Astrocyte (in vitro differentiated cells and primary cell): ENCODE data around the gene CAPN11. TPM values are rescaled to one million over a fixed set of nuclear protein-coding genes. Genes with fewer than 3 reads are reported as not detected.

ENCODE experiments used
- DNase-seq: peaks from one replicate; pipeline ENCODE4 v3.0.0-alpha.2; 2010; ENCODE audit warnings: low read depth
- FAIRE-seq: peaks from 2 replicates; lab custom pipeline; 2011; peaks lifted over from hg19 to GRCh38; lab: Jason Lieb, UNC
- H2AFZ ChIP-seq: 2 replicates; pipeline ENCODE4 v1.6.0; 2012; ENCODE audit warnings: low read depth, low read length, inconsistent platforms
- H3K27ac ChIP-seq: 2 replicates; pipeline ENCODE4 v1.5.1; 2011; ENCODE audit warnings: low read depth, low read length, inconsistent platforms
- H3K27me3 ChIP-seq: 2 replicates; pipeline ENCODE4 v1.6.0; 2011; ENCODE audit warnings: low read length, inconsistent platforms; ENCODE audit not compliant: insufficient read depth
- H3K36me3 ChIP-seq: 2 replicates; pipeline ENCODE4 v1.5.1; 2011; ENCODE audit warnings: low read length, inconsistent platforms; ENCODE audit not compliant: insufficient read depth
- H3K4me1 ChIP-seq: 2 replicates; pipeline ENCODE4 v1.5.1; 2011; ENCODE audit warnings: low read length, inconsistent platforms; ENCODE audit not compliant: insufficient read depth
- H3K4me2 ChIP-seq: 2 replicates; pipeline ENCODE4 v1.6.0; 2012; ENCODE audit warnings: low read length, inconsistent platforms
- H3K4me3 ChIP-seq: 2 replicates; pipeline ENCODE4 v1.5.1; 2011; ENCODE audit warnings: low read depth, mild to moderate bottlenecking, low read length, inconsistent platforms; ENCODE audit not compliant: insufficient read depth
- H3K79me2 ChIP-seq: 2 replicates; pipeline ENCODE4 v1.6.0; 2012; ENCODE audit warnings: mild to moderate bottlenecking, low read length, inconsistent platforms; ENCODE audit not compliant: insufficient read depth
- H3K9ac ChIP-seq: 2 replicates; pipeline ENCODE4 v1.6.0; 2012; ENCODE audit warnings: mild to moderate bottlenecking, low read length, inconsistent platforms
- H3K9me3 ChIP-seq: 2 replicates; pipeline ENCODE4 v1.5.1; 2012; ENCODE audit warnings: low read depth, mild to moderate bottlenecking, low read length, inconsistent platforms; ENCODE audit not compliant: insufficient read depth
- H4K20me1 ChIP-seq: 2 replicates; pipeline ENCODE4 v1.6.0; 2012; ENCODE audit warnings: low read length, inconsistent platforms; ENCODE audit not compliant: insufficient read depth
- H3K27ac Mint-ChIP-seq: one replicate; pipeline ENCODE4 v1.8.0; 2021; ENCODE audit warnings: mild to moderate bottlenecking, mixed read lengths; ENCODE audit not compliant: unreplicated experiment
- H3K27me3 Mint-ChIP-seq: one replicate; pipeline ENCODE4 v1.8.0; 2021; ENCODE audit warnings: low read depth, mixed read lengths; ENCODE audit not compliant: unreplicated experiment
- H3K36me3 Mint-ChIP-seq: one replicate; pipeline ENCODE4 v1.8.0; 2021; ENCODE audit warnings: low read depth, mixed read lengths; ENCODE audit not compliant: unreplicated experiment
- H3K4me1 Mint-ChIP-seq: one replicate; pipeline ENCODE4 v1.8.0; 2021; ENCODE audit warnings: low read depth, mixed read lengths; ENCODE audit not compliant: unreplicated experiment
- H3K4me3 Mint-ChIP-seq: one replicate; pipeline ENCODE4 v1.8.0; 2021; ENCODE audit warnings: mild to moderate bottlenecking, moderate library complexity, mixed read lengths; ENCODE audit not compliant: unreplicated experiment
- H3K9me3 Mint-ChIP-seq: one replicate; pipeline ENCODE4 v1.8.0; 2021; ENCODE audit warnings: mild to moderate bottlenecking, mixed read lengths; ENCODE audit not compliant: unreplicated experiment
- CTCF ChIP-seq: IDR thresholded peaks from 2 replicates; pipeline ENCODE4 v1.5.1; 2011; ENCODE audit warnings: low read depth, mild to moderate bottlenecking, inconsistent platforms, low read length, moderate library complexity; ENCODE audit not compliant: insufficient read depth
- EZH2 ChIP-seq: IDR thresholded peaks from 2 replicates; pipeline ENCODE4 v1.6.1; 2012; ENCODE audit warnings: mild to moderate bottlenecking, low read length, inconsistent platforms; ENCODE audit not compliant: insufficient read depth
- total RNA-seq: library from RNA; stranded (reverse); gene quantifications from 2 replicates; pipeline ENCODE4 v1.2.1, GENCODE V29; 2021

CAPN11 gene
- total RNA-seq, 1 donor from 2014 or later = not detected

- TF ChIP-seq EZH2 (no peak), CTCF (no peak)
- no peaks in the 10 kb centered on the region for H3K9me3 Mint-ChIP-seq
- H3K36me3 Mint-ChIP-seq = no peaks in the 10 kb centered on the region
Measured at GRCh38 chr6:44211284-44211683, 52.7 kb downstream of the CAPN11 start.

GRCh38 chr6:44214307-44214706, 55.7 kb downstream of the CAPN11 start:
- TF ChIP-seq EZH2 = no peak
- TF ChIP-seq CTCF = no peak
- Histone ChIP-seq H3K27ac (no peak overlapping the region), H3K4me2 (no peak overlapping the region), H4K20me1 (no peaks in the 10 kb centered on the region), H3K79me2 (no peaks in the 10 kb centered on the region), H3K9ac (no peak overlapping the region), H3K27me3 (peaks cover 6% of the 10 kb centered on the region), H3K9me3 (no peaks in the 10 kb centered on the region), H3K4me1 (peaks cover 15% of the 10 kb centered on the region), H3K4me3 (no peak overlapping the region), H3K36me3 (no peaks in the 10 kb centered on the region), H2AFZ (no peak overlapping the region)
- no peaks in the 10 kb centered on the region for H3K36me3 Mint-ChIP-seq
- FAIRE-seq (no peak), DNase-seq (no peak)
- no peak overlapping the region for H3K27ac Mint-ChIP-seq
- H3K4me1 Mint-ChIP-seq = peaks cover 13% of the 10 kb centered on the region
- H3K4me3 Mint-ChIP-seq = no peak overlapping the region
- H3K9me3 Mint-ChIP-seq = no peaks in the 10 kb centered on the region
- H3K27me3 Mint-ChIP-seq = peaks cover 23% of the 10 kb centered on the region

More at GRCh38 chr6:44211284-44211683, 52.7 kb downstream of the CAPN11 start:
- DNase-seq (no peak), FAIRE-seq (no peak)
- no peak overlapping the region for H3K4me2 ChIP-seq
- H3K9ac ChIP-seq = no peak overlapping the region
- H4K20me1 ChIP-seq = no peaks in the 10 kb centered on the region
- H3K27me3 Mint-ChIP-seq = peaks cover 20% of the 10 kb centered on the region
- H2AFZ ChIP-seq = no peak overlapping the region
- no peak overlapping the region for H3K4me3 ChIP-seq
- no peaks in the 10 kb centered on the region for H3K9me3 ChIP-seq
- H3K79me2 ChIP-seq = no peaks in the 10 kb centered on the region
- peaks cover 9% of the 10 kb centered on the region for H3K27me3 ChIP-seq
- no peaks in the 10 kb centered on the region for H3K4me1 ChIP-seq
- H3K4me1 Mint-ChIP-seq = no peaks in the 10 kb centered on the region
- no peak overlapping the region for H3K4me3 Mint-ChIP-seq
- no peak overlapping the region for H3K27ac ChIP-seq
- H3K27ac Mint-ChIP-seq = no peak overlapping the region
- H3K36me3 ChIP-seq = no peaks in the 10 kb centered on the region

- Mint-ChIP-seq H3K36me3 (no peaks in the 10 kb centered on the region), H3K9me3 (no peaks in the 10 kb centered on the region), H3K27me3 (peaks cover 25% of the 10 kb centered on the region), H3K4me3 (no peak within 1 kb of the TSS), H3K27ac (peak within 1 kb of the TSS; percentile 78), H3K4me1 (peaks cover 14% of the 10 kb centered on the region)
- Histone ChIP-seq H2AFZ (peak within 1 kb of the TSS; percentile 64), H3K36me3 (no peaks in the 10 kb centered on the region), H3K4me2 (peak within 1 kb of the TSS; percentile 31), H3K4me3 (no peak within 1 kb of the TSS), H3K9me3 (no peaks in the 10 kb centered on the region), H3K4me1 (peaks cover 23% of the 10 kb centered on the region), H3K79me2 (no peaks in the 10 kb centered on the region), H3K9ac (no peak within 1 kb of the TSS), H4K20me1 (no peaks in the 10 kb centered on the region), H3K27ac (no peak within 1 kb of the TSS), H3K27me3 (peaks cover 6% of the 10 kb centered on the region)
- FAIRE-seq (no peak), DNase-seq (no peak)
- TF ChIP-seq CTCF = no peak
- no peak for TF ChIP-seq EZH2
Measured at GRCh38 chr6:44216677-44217331, 58.2 kb downstream of the CAPN11 start, which contains the start of gene MYMX. TSS of gene MYMX (plus strand) at chr6:44216926. CDS start at chr6:44217472, 546 bp downstream.
